GM04504 (cell line): ENCODE data around the gene TSC2.

ENCODE experiments used
- DNase-seq: peaks from one replicate; pipeline ENCODE4 v3.0.0-alpha.2; 2012; ENCODE audit warnings: low read depth

The TSC2 gene

DNA sequence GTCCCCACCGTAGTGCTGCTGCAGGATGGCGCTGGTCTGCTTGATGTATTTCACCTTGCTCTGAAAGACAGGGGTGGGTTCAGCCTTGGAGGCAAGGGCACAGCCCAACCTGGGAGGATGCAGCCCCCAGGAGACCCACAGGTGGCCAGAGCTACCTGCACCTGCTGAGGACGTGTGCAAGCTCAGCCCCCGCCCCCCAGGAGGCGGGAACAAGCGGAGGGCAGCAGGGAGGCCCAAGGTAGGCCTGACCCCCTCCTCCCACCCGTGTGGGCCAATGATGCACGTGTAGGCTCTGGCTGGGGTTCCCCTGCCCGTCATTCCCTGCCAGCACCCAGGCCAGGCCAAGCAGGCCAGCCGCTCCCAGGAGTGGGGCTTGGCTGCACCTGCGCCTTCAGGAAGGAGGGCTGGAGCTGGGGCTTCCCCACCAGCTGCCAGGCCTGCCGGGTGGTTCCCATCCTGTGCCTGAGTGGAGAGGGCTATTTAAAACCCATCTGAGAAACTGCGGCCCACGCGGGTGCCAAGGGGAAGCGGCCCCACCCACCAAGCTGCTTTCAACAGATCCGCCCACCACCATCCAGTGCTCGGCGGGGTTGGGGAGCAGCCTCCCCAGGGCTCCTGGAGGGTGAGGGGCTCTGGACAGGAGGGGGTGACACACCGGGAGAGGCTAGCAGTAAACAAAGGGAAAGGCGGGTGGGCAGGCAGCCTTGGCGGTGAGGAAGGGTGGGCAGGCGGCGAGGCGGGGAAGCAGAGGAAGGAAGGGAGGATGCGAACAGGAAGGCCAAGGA, 3.9 kb upstream of the TSC2 start:
- no peak for DNase-seq

DNA sequence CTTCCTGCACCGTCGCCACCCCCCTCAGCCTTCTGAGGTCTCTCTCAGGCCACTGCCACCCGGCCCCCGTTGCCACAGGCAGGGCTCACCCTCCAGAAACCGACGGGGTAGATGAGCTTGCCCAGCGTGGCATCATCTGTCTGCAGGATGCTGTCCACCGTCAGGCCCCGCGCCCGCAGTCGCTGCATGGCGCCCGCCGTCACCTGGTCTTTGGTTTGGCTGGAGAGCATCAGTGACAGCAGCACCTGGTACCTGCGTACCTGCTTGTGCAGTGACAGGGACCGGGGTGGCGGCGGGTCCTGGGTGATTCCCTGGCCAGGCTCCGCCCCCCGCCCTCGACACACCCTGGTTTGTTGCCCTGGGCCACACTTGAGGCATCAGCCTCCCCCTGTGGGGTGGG, 3.2 kb upstream of the TSC2 start:
- no peak for DNase-seq

DNA sequence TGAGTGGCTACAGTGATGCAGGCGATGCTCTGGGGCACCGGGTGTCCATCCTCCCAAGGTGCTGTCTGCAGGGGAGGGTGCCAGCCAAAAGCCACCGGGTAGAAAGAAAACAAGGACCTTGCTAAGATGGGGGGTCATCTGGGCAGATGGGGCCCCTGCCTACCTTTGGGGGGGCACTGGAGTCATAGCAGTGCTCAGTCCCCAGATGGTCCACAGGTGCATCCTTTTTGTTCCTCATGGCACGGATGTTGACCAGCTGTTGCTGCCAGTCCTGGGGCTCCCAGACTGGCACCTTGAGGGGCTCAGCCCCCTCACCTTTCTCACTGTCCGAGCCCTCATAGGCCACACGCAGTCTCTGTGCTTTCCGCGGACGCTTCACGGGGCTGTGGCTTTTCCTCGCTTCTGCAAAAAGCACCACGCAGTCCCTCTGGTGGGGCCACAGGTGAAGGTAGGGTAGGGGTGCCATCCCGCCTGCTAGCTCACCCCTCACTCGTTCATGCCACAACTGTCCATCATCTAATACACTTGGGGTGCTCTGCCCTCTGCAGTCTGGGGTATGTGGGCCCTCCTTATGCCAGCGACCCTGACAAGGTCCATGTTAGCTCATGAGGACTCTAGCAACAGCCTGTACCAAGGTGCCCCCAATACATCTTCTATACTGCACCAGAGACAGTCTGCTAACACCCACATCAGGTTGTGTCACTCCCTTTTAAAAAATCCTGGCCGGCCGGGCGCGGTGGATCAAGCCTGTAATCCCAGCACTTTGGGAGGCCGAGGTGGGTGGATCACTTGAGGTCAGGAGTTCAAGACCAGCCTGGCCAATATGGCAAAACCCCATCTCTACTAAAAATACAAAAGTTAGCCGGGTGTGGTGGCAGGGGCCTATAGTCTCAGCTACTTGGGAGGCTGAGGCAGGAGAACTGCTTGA, 1.6 kb upstream of the TSC2 start:
- no peak for DNase-seq

DNA sequence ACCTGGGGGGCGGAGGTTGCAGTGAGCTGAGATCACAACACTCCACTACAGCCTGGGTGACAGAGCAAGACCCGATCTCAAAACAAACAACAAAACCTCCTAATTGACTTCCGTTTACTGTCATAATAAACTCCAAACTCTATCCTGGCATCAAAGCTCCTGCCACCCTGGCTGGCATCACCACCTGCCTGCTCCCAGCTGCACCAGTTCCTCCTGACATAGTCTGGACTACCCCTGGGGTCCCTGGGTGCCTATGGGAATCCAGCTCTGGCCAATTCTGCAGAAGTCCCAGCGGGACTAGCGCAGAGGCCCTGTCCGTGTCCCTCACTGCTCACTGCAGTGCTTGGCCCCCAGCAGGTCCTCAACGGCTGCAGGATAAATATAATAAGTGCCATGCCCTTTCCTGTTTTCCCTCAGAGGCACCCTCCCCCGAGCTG, 874 bp upstream of the TSC2 start:
- no peak for DNase-seq

DNA sequence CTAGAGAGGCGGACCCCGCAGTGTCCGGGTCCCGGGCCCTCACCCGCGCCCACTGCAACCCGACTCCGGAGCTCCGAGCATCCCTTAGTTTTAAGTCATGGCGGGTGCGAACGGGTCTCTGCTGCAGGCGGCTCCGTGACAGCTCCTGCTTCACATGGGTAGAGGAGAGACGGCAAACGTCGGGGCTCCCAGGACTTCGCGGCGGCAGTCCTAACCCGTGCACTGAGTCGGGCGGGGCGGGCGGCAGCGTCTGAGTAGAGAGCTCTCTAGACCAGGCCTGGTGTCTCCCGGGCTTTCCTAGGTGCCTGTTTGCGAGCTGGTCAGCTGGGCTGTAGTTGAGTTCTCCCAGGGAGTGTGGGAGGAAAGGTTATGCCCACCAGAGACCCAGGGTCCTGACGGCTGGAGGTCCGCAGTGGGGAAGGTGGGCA, 345 bp downstream of the TSC2 start:
- DNase-seq = no peak

DNA sequence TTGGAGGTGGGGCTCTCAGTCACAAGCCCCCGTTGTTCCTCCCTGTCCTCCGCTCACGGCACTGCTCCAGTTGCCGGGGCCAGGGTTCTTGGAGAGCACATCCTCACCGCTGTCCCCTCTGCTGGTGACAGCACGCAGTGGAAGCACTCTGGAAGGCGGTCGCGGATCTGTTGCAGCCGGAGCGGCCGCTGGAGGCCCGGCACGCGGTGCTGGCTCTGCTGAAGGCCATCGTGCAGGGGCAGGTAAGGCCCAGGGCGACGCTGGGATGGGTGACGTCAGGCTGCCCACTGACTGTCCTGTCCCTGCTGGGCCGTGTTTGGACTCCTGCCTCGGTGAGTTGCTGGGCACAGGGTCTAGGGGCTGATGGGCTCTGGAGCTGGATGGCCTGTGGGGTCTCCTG, 5.4 kb downstream of the TSC2 start:
- no peak for DNase-seq

DNA sequence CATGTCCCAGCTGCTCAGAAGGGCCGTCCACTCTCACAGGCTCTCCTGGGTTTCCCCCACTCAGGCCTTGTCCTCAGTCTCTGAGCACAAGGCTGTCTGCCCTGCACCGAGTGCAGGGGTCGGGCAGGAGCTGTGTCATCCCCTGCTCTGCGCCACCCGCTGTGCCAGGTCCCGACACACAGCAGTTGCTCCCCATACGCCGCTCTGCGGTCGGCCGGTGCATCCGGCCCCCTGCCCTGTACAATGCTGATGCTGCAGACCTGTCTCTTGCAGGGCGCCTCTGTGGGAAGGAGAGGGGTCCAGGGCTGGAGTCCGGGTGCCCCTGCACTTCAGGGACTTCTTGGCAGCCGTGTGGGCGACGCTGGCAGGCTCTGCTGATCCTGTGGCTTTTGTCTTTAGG, 6.1 kb downstream of the TSC2 start:
- no peak for DNase-seq

DNA sequence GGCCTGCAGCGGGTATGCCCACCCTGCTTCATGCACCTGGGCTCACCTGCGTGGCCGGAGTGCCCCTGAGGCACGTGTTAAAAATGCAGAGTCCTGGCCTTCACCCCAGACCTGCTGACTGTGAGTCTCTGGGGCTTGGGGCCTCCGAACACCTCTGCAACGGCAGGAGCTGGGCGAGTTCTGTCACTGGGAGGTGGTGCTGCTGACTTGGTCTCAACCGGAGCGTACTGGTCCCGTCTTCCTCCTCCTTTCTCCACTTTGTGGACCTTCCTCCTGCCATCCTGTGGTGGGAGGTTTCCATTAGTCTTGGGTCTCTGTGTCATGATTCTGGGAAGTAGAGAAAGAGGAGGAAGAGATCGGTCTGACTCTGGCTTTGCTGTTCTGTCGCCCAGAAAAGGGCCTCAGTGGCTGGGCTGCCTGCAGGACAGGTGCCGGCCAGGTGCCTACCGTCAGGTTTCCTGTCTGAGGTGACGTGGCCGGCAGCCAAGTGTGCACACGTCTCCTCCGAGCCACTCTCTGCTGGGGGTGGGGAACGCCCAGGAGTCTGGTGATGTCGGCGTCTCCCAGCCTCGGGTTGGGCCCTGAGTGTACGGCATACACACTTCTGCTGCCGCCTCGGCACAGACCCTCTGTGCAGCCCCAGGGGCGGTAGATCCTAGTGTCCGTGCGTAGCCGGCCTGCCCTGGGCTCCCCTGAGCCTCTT, 6.9 kb downstream of the TSC2 start:
- DNase-seq = no peak

DNA sequence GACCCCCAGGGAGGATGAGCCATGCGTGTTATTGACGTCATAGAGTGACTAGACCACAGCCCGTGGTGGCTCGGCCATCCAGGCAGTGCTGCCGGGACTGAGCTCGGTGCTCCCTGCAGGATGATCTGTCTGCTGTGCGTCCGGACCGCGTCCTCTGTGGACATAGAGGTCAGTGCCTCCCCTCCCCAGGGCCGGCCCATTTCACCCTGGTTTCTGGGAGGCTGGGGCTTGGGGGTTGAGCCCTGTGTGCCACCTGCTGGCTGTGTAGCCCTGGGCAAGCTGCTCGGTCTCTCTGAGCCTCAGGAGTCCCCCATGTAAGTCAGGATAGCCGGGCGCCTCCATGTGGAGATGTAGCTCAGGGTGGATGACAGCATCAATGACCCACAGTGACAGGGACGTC, 8.3 kb downstream of the TSC2 start:
- DNase-seq = no peak

DNA sequence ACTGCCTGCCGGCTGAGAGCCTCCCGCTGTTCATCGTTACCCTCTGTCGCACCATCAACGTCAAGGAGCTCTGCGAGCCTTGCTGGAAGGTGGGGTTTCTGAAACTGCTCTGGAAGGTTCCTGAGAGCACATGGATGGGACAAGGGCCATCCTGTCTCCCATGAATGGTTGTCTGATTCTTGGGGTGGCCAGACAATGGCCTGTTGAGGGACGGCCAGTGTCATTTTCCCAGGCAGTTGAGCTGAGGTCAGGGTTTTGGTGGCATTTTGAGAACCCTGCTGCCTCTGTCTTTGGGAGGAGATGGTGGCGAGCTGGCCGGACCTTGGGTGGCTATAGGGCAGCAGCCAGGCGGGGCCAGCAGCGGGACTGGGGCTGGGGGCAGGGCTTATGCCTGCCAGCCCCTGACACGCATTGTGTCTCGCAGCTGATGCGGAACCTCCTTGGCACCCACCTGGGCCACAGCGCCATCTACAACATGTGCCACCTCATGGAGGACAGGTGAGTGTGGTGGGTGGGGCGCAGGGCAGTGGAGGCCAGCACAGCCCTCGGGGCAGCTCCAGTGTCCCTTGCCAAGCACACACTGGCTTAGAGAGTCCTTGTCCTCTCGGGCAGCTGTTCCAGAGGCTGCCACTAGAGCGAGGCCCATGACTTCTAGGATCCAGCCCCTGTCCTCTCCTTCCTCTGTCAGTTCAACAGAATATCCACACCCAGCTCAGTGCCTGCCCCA, 9.1 kb downstream of the TSC2 start:
- DNase-seq = no peak

DNA sequence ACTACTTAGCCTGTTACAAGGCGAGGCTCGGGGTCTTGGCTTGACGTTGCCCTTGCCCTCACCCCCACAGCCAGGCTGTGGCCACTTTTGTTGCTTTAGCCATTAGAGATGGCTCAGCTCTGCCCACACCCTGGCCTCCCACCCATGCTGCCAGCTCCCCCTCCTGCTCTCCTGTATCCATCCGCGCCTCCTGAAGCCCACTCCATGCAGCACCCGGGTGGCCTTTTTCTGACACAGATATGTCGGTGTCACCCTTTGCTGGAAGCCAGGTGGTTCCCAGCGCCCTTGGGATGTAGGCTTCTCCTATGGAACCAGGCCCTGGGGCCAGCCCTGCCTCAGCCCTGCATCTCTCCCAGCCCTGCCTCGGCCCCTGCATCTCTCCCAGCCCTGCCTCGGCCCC, 9.7 kb downstream of the TSC2 start:
- no peak for DNase-seq

DNA sequence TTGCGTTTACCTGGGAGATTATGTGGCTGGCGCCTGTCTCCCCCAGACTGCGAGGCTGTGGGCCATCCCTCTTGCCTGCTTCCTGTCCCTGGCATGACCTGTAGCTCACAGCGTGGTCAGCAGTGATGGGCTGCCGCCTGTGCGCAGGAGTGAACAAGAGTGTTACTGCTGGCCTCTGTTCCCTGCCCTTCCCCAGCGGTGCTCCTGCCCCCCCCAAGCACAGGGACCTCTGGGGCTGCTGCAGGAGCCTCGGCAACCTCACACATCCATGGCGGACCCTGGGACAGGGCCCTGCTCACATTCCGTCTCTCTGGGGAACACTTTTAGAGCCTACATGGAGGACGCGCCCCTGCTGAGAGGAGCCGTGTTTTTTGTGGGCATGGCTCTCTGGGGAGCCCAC, 10.6 kb downstream of the TSC2 start:
- no peak for DNase-seq

DNA sequence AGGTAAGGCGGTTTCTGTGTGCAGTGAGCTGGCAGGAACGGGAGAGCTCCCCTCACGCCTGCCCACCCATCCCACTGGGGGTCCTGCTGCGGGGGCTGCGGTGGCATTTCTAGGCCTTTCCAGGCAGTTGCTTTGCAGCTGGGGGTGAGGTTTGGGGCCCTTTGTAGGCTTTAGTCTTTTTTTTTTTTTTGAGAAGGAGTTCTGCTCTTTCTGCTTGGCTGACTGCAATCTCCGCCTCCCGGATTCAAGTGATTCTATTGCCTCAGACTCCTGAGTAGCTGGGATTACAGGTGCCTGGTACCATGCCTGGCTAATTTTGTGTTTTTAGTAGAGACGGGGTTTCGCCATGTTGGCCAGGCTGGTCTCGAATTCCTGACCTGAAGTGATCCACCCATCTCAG, 11.1 kb downstream of the TSC2 start:
- DNase-seq = no peak

DNA sequence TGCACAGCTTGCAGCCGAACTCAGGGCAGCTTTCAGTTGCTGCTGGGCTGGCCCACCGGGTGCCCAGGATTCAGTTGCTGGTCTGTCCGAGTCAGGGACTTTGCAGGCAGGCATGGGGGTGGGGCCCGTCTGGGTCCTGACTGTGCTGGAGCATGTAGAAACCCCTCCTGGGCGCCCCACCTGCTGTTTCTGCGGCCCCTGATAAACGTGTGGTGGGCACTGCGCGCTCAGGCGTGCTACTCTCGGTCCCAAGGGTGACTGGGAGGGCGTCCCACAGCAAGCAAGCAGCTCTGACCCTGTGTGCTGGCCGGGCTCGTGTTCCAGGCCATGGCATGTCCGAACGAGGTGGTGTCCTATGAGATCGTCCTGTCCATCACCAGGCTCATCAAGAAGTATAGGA, 12.6 kb downstream of the TSC2 start:
- no peak for DNase-seq

DNA sequence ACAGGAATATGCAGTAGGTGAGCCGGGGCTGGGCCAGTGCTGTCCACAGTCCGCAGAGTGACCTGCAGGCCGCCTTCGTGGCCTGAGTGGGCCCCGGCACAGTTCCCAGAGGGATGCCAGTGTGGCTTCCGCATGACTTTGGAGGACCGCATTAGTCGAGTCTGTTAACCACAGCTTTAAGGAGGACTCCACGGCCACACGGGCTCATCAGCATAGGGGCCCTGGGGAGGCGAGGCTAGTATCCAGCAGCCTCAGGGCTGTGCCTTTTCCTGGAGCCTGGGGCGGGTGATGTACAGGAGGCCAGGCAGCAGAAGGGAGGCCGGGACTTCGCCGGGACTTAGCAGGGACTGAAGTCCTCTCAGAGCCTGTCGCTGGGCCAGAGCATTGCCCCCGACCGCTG, 13.2 kb downstream of the TSC2 start:
- DNase-seq = no peak

DNA sequence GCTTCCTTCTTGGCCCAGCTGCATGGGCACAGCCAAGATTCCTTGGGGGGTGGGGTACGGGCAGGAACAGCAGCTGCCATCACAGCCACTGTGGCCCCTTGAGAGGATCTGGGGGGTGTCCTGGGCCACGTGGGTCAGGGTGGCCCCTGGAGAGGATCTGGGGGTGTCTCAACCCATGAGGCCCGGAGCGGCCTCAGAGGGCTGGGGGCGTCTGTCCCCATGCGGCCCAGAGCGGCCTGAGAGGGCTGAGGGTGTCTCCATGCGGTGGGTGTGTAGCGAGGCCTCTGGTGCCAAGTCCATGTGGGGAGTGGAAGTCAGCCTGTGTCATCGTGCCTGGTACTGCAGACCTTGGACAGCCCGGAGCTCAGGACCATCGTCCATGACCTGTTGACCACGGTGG, 13.7 kb downstream of the TSC2 start:
- no peak for DNase-seq

DNA sequence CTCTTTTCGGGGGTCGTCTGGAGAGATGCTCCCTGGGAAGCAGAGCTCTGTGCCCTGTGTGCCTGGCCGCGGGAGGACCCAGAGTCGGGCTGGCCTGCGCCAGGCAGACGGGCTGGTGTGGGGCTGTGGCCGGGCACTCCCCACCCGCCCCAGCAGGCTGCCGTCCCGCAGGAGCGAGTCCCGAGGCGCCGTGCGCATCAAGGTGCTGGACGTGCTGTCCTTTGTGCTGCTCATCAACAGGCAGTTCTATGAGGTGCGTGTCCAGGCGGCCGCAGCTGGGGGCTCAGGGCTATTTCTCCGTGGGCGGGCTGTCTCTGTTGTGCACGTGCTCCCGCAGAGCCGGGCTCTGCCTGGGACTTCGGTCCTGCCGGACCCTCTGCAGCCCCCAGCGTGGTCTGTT, 15.0 kb downstream of the TSC2 start:
- DNase-seq = no peak

DNA sequence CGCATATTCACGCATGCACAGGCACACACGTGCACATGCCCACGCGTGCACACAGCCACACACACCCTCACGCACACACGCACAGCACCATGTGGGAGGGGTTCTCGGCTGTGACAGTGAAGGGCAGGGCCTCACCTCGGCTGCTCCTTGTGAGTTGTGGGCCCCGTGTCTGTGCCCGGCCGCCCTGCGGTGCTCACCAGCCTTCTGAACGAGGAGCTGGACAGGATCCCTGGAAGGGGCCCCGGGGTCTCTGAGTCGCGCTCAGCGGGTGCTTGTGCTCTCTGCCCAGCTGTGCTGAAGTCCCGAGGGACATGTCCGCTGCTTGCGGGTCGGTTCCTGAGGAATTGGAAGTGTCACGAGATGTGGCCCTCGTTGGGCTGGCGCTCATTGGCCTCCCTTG, 16.1 kb downstream of the TSC2 start:
- DNase-seq = no peak

DNA sequence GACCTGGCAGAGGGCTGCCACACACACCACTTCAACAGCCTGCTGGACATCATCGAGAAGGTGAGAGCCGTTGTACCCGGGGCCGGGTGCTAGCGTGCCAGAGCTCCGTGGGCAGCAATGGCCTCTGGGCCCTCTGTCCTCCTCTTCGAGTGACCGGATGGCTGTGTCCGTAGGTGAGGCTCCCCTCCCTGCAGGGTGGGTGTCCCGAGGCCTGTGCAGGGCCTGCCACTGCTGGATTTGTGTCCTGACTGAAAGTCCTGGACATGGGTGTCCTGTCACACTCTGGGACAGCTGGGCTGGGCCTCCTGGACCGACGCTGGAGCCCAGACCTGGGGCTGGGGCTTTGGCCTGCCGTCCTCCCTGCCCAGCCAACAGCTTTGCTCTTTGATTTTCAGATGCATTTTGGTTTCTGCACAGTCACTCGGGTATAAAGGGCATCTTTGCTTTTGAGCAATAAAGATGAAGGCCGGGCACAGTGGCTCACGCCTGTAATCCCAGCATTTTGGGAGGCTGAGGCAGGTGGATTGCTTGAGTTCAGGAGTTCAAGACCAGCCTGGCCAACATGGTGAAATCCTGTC, 16.7 kb downstream of the TSC2 start:
- no peak for DNase-seq

DNA sequence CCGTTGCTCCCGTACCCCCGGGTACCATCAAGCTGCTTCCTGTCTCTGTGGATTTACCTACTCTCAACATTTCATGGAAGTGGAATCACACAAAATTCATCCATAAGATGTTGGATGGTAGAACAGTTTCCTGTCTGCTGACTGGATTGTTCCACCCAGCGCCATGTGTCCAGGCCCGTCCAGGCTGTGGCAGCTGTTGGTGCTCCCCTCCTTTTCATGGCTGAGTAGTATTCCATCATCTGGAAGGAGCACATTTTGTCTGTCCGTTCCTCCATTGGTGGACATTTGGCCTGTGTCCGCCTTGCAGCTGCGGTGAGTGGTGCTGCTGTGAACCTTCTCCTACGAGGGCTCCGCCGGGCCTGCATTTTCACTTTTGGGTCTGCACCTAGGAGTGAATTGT, 18.4 kb downstream of the TSC2 start:
- DNase-seq = no peak

DNA sequence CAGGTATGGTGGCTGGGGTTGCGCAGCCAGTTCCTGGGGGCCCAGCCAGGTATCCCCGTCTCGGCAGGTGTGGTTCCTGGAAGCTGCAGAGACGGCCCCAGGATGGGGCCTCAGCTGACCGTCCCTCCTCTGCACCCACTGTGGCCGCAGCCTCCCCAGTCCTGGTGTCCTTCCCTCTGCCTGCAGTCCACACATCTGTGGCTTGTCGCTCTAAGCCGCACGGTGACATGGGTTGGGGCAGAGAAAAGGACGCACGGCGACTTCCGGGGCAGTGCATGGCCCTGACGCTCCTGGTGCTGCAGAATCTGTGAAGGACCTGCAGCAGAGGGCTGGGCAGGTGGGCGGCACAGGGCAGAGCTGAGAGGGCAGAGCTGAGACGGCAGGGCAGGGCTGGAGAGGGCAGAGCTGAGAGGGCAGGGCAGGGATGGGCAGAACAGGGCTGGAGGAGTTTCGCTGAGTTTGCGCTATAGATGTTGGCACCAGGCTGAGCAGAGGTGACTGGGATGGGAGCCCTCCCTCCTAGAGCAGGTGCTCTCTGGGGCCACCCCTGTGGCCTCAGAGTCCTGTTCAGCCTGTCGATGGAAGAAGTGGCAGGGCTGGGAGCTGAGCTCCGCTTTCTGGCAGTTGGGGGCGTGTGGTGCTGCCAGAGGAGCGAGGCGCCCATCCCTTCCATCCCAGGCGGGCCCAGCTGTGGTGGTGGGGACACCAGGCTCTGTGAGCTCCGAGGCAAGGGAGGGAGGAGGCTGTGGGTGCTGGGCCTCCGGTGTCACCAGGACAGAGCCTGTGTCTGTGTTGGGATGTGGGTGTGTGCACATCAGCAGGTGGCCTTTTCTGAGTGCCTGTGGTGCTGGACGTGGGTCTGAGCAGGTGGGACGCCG, 23.0 kb downstream of the TSC2 start:
- DNase-seq = no peak
